ENCODE results near the gene ZNF786.

The ZNF786 gene

GRCh38 chr7:149099058-149099457, 8.5 kb upstream of the ZNF786 start:
- no peak overlapping the region for H3K27ac ChIP-seq
- no peak for TF ChIP-seq CTCF (conservative IDR thresholded peaks at IDR 0.05)

GRCh38 chr7:149097088-149097487, 6.6 kb upstream of the ZNF786 start:
- no peak overlapping the region for H3K27ac ChIP-seq
- no peak for TF ChIP-seq CTCF (conservative IDR thresholded peaks at IDR 0.05)

GRCh38 chr7:149093228-149093627, 2.7 kb upstream of the ZNF786 start:
- no peak overlapping the region for H3K27ac ChIP-seq
- TF ChIP-seq CTCF (conservative IDR thresholded peaks at IDR 0.05): no peak

- H3K27ac ChIP-seq: peak overlapping the region; percentile 99
Measured at GRCh38 chr7:149092244-149092643, 1.7 kb upstream of the ZNF786 start.

GRCh38 chr7:149087376-149087775, 3.1 kb downstream of the ZNF786 start:
- H3K27ac ChIP-seq: no peak overlapping the region
- TF ChIP-seq CTCF (conservative IDR thresholded peaks at IDR 0.05): no peak

GRCh38 chr7:149085866-149086265, 4.7 kb downstream of the ZNF786 start:
- H3K27ac ChIP-seq: no peak overlapping the region
- TF ChIP-seq CTCF (conservative IDR thresholded peaks at IDR 0.05): no peak

- TF ChIP-seq CTCF (conservative IDR thresholded peaks at IDR 0.05): no peak
- no peak overlapping the region for H3K27ac ChIP-seq
Measured at GRCh38 chr7:149084407-149084806, 6.1 kb downstream of the ZNF786 start.

- no peak overlapping the region for H3K27ac ChIP-seq
- TF ChIP-seq CTCF (conservative IDR thresholded peaks at IDR 0.05): no peak
Measured at GRCh38 chr7:149081914-149082313, 8.6 kb downstream of the ZNF786 start.

Measured in VCaP (cell line).